MCF 10A (cell line): ENCODE measurements around the gene TBATA. TPM values are rescaled to one million over a fixed set of nuclear protein-coding genes. Genes with fewer than 3 reads are reported as not detected.

Source experiments
- BruUV-seq: library from RNA; stranded (reverse); fragments of 400-500 nt; replicated peaks from 2 replicates; lab custom pipeline; 2021; lab: Mats Ljungman, UMichigan
- CTCF ChIA-PET: fragments of 300-600 bp; sonication (Branson Sonifier 250); formaldehyde crosslinking; extraction: SDS; loops from one replicate; lab custom pipeline; 2021; ENCODE audit warnings: antibody characterized with exemption, inconsistent platforms; lab: Yijun Ruan, JAX
- POLR2A ChIA-PET: fragments of 300-600, 350-650 bp; sonication (Branson Sonifier 250); formaldehyde crosslinking; extraction: SDS; loops from one replicate; lab custom pipeline; 2020; ENCODE audit warnings: antibody characterized with exemption, inconsistent platforms; lab: Yijun Ruan, JAX
- DNase-seq: peaks from one replicate; pipeline ENCODE4 v3.0.0-alpha.2; 2018; ENCODE audit not compliant: unreplicated experiment
- H3K27ac Mint-ChIP-seq: one replicate; pipeline ENCODE4 v1.8.0; 2022; ENCODE audit warnings: mild to moderate bottlenecking, low read depth, mixed read lengths; ENCODE audit not compliant: unreplicated experiment
- H3K27me3 Mint-ChIP-seq: one replicate; pipeline ENCODE4 v1.8.0; 2022; ENCODE audit warnings: mixed read lengths; ENCODE audit not compliant: insufficient read depth, unreplicated experiment
- H3K36me3 Mint-ChIP-seq: one replicate; pipeline ENCODE4 v1.8.0; 2022; ENCODE audit warnings: mild to moderate bottlenecking, moderate library complexity, mixed read lengths; ENCODE audit not compliant: insufficient read depth, unreplicated experiment
- H3K4me1 Mint-ChIP-seq: one replicate; pipeline ENCODE4 v1.8.0; 2022; ENCODE audit warnings: mixed read lengths; ENCODE audit not compliant: insufficient read depth, unreplicated experiment
- H3K4me3 Mint-ChIP-seq: one replicate; pipeline ENCODE4 v1.8.0; 2022; ENCODE audit warnings: mild to moderate bottlenecking, moderate library complexity, mixed read lengths; ENCODE audit not compliant: unreplicated experiment
- H3K9me3 Mint-ChIP-seq: one replicate; pipeline ENCODE4 v1.8.0; 2022; ENCODE audit warnings: mixed read lengths; ENCODE audit not compliant: unreplicated experiment
- intact Hi-C: fragments of 100-400 bp; cut with micrococcal nuclease; formaldehyde crosslinking; loops from 2 replicates; pipeline ENCODE4 v1.14.1; 2022
- total RNA-seq: library from RNA; stranded (reverse); gene quantifications from 2 replicates; pipeline ENCODE4 v1.2.3, GENCODE V29; 2022
- TF ChIP-seq, protein P1 (sequence below): fragments of 200-600 bp; IDR thresholded peaks from one replicate; pipeline ENCODE4 v1.8.0; 2022; ENCODE audit warnings: antibody characterized with exemption, mild to moderate bottlenecking; ENCODE audit not compliant: unreplicated experiment

The TBATA gene
- total RNA-seq, 1 experiment from 2014 or later = not detected

DNA sequence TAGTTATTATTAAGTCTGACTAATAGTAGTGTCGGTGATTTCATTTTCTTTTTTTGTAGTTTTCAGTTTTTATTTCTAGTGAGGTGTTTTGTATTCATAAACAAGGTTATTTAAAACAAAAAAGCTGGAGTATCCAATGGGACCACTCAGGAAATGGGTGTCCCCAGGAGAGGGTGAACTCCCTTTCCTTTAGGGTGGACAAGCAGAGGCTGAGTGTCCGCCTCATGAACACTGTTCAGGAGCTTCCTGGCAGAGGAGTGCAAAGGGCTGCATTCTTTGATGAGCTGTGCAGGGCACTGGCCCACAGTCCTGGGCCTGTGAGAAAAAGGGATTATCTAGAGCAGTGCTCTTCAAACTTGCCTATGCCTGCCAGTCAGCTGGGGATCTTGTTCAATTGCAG is 56.8 kb downstream of the TBATA start:
- H3K9me3 Mint-ChIP-seq = no peaks in the 10 kb centered on the region
- no TSS peak for BruUV-seq
- POLR2A ChIA-PET = no interaction called here
- no peaks in the 10 kb centered on the region for H3K36me3 Mint-ChIP-seq
- TF ChIP-seq, protein P1, sequence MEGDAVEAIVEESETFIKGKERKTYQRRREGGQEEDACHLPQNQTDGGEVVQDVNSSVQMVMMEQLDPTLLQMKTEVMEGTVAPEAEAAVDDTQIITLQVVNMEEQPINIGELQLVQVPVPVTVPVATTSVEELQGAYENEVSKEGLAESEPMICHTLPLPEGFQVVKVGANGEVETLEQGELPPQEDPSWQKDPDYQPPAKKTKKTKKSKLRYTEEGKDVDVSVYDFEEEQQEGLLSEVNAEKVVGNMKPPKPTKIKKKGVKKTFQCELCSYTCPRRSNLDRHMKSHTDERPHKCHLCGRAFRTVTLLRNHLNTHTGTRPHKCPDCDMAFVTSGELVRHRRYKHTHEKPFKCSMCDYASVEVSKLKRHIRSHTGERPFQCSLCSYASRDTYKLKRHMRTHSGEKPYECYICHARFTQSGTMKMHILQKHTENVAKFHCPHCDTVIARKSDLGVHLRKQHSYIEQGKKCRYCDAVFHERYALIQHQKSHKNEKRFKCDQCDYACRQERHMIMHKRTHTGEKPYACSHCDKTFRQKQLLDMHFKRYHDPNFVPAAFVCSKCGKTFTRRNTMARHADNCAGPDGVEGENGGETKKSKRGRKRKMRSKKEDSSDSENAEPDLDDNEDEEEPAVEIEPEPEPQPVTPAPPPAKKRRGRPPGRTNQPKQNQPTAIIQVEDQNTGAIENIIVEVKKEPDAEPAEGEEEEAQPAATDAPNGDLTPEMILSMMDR = no peak
- CTCF ChIA-PET = interaction anchor here (0.6 to 0.9 kb wide), 3 partner anchors 14 to 180 kb away, joined by 3 to 5 read pairs (median 3); no protein-coding TSS in a partner anchor
- no peak overlapping the region for H3K4me3 Mint-ChIP-seq
- no peak overlapping the region for H3K27ac Mint-ChIP-seq
- DNase-seq = no peak
- intact Hi-C loops = loop anchor here (10.0 kb wide), 1 partner anchor 54 kb away; the partner anchor contains the start of gene ADAMTS14
- H3K27me3 Mint-ChIP-seq = no peaks in the 10 kb centered on the region
- H3K4me1 Mint-ChIP-seq = peaks cover under 1% of the 10 kb centered on the region

DNA sequence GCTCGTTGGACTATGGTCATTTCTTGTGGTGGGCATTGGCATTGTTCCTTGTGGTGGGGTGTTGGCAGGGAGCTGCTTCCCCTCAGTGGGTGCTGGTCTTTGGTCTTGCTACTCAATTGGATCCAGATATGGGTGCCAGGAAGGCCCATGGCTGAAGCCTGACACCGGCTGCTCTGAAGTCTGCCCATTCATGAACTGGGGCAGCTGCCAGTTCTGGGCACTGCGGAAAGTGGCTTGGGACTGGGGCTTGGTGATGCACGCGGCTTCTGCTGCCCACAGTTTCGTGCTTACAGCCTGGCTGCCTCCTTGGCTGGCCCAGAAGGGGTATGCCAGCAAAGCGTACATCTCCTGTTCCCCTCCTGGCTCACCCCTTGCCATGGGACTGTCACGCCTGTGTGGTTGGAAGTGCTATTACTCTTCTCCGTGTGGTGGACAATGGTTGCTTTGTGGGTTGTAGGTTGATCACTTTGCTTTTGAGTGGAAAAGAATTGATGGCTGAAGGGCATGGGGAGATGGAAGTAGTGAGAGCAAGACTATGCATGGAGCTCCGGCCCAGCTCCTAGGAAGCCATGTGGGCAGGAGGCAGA is 58.2 kb downstream of the TBATA start:
- intact Hi-C loops = loop anchor here (10.0 kb wide), 1 partner anchor 52 kb away; the partner anchor contains the start of gene ADAMTS14
- POLR2A ChIA-PET = no interaction called here
- CTCF ChIA-PET = interaction anchor here (0.5 to 0.6 kb wide), 2 partner anchors 32 to 714 kb away, joined by 3 read pairs; no protein-coding TSS in a partner anchor
- Mint-ChIP-seq H3K4me1 (peaks cover 6% of the 10 kb centered on the region), H3K9me3 (no peaks in the 10 kb centered on the region), H3K4me3 (no peak overlapping the region), H3K27me3 (no peaks in the 10 kb centered on the region), H3K36me3 (no peaks in the 10 kb centered on the region), H3K27ac (no peak overlapping the region)
- DNase-seq = no peak
- TF ChIP-seq, protein P1 = no peak
- no TSS peak for BruUV-seq

DNA sequence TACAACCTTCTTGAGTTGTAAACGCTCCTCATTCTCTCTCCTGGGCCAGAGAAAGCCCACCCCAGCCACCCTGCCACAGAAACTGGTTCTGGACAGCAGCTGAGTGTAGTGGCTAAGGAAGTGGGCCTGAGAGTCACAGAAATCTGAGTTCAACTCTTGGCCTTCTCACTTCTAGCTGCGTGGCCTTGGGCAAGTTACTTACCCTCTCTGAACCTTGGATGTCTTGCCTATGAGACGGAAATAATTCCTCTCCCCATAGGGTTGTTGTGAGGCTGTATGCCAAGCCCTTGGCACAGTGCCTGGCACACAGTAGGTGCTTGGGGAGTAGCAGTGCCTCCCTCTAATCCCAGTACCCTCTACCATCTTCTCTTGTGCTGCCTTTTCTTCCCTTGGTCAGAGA is 61.4 kb downstream of the TBATA start:
- H3K9me3 Mint-ChIP-seq = no peaks in the 10 kb centered on the region
- no peaks in the 10 kb centered on the region for H3K27me3 Mint-ChIP-seq
- TF ChIP-seq, protein P1 = no peak
- peaks cover 6% of the 10 kb centered on the region for H3K4me1 Mint-ChIP-seq
- ChIA-PET CTCF (no interaction called here), POLR2A (no interaction called here)
- no peaks in the 10 kb centered on the region for H3K36me3 Mint-ChIP-seq
- DNase-seq = no peak
- intact Hi-C loops = loop anchor here (10.0 kb wide), 1 partner anchor 49 kb away; the partner anchor contains the start of gene ADAMTS14
- no peak overlapping the region for H3K4me3 Mint-ChIP-seq
- no peak overlapping the region for H3K27ac Mint-ChIP-seq
- BruUV-seq = no TSS peak

DNA sequence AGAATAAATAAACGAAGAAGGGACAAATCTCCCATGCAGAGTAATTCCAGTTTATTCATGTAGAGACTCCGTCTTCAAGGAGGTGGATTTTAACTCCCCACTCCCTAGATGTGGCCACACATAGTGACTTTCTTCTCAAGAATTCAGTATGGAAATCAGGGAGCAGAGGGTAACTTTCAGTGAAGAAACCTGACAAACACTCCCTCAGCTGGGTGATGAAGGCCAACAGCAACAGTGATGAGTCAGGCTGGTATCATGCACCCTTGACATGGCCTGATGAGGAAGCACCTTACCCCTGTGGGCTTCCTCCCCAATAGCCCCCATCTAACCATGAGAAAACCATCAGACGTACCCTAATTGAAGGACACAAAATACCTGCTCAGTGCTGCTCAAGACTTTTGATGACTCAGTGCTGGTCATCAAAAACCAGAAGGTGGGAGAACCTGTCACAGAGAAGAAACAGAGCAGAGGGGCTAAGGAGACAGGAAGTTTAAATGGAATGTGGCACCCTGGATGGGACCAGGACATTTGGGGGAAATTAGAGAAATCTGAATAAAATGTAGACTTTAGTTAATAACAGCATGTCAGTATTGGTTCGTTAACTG is 62.3 kb downstream of the TBATA start:
- intact Hi-C loops = loop anchor here (10.0 kb wide), 1 partner anchor 48 kb away; the partner anchor contains the start of gene ADAMTS14
- DNase-seq = peak; percentile 36
- no peak overlapping the region for H3K27ac Mint-ChIP-seq
- H3K9me3 Mint-ChIP-seq = no peaks in the 10 kb centered on the region
- H3K4me3 Mint-ChIP-seq = no peak overlapping the region
- POLR2A ChIA-PET = no interaction called here
- TF ChIP-seq, protein P1 = no peak
- H3K27me3 Mint-ChIP-seq = no peaks in the 10 kb centered on the region
- no TSS peak for BruUV-seq
- CTCF ChIA-PET = no interaction called here
- no peaks in the 10 kb centered on the region for H3K36me3 Mint-ChIP-seq
- H3K4me1 Mint-ChIP-seq = peaks cover 6% of the 10 kb centered on the region
